Measurements from ENCODE around the gene SYTL2. TPM values are rescaled to one million over a fixed set of nuclear protein-coding genes. Genes with fewer than 3 reads are reported as not detected.

The SYTL2 gene
- total RNA-seq, 1 experiment from 2014 or later = 5.2 TPM

DNA sequence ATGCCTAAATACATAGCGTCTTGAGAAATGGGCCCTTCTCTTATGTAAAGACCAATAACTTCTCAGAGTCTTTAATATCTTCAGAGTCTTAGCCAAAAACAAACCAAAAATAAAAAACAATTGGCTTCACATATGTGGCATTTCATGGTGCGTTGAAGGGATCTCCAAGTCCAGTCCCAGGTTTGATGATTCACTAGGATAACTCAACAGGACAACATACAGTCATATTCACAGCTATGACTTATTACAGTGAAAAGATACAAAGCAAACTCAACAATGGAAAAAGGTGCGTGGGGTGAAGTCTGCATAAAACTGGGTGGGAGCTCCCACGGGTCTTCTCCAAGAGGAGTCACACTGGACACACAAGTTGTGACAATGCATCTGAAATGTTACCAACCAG is 12.6 kb downstream of the SYTL2 start:
- DNase-seq = no peak
- no peak overlapping the region for H3K4me3 Mint-ChIP-seq
- Histone ChIP-seq H4K20me1 (ENCODE audit: control insufficient read depth, insufficient read depth, insufficient read length) (no peaks in the 10 kb centered on the region), H2AK5ac (ENCODE audit: insufficient read length, low read length) (no peak overlapping the region), H3K4me1 (ENCODE audit: insufficient read depth, low read length) (no peaks in the 10 kb centered on the region; the same call in 1 of the 2 replicates), H2BK12ac (ENCODE audit: insufficient read length, low read depth, low read length) (no peak overlapping the region), H3K79me1 (ENCODE audit: insufficient read depth, low read depth, low read length, poor library complexity, severe bottlenecking) (no peaks in the 10 kb centered on the region), H3K14ac (ENCODE audit: insufficient read depth, low read length) (no peak overlapping the region), H2BK15ac (ENCODE audit: low read depth, low read length) (no peak overlapping the region), H3K79me2 (ENCODE audit: insufficient read depth, low read length) (no peaks in the 10 kb centered on the region; the same call in 1 of the 2 replicates), H3K18ac (ENCODE audit: insufficient read length, low read depth, low read length) (no peak overlapping the region), H4K91ac (ENCODE audit: insufficient read length, low read depth, low read length) (no peak overlapping the region), H3K27me3 (ENCODE audit: insufficient read depth, low read length) (no peaks in the 10 kb centered on the region), H2AFZ (ENCODE audit: low read length) (no peak overlapping the region), H2BK20ac (ENCODE audit: low read depth, low read length, poor library complexity, severe bottlenecking) (no peak overlapping the region), H3K4ac (ENCODE audit: low read depth, low read length) (no peak overlapping the region), H3K23ac (ENCODE audit: insufficient read length, low read depth, low read length) (no peak overlapping the region), H3K9ac (ENCODE audit: extremely low read depth, insufficient read length, low read length) (no peak overlapping the region), H3K4me2 (ENCODE audit: insufficient read depth, insufficient read length, low read length) (no peak overlapping the region), H4K5ac (ENCODE audit: insufficient read length, low read depth, low read length) (no peak overlapping the region), H3K56ac (ENCODE audit: insufficient read length, low read depth, low read length) (no peak overlapping the region), H2BK5ac (ENCODE audit: insufficient read length, low read length) (no peak overlapping the region), H3T11ph (ENCODE audit: low read length) (no peak overlapping the region), H3K27ac (ENCODE audit: insufficient read length, low read depth, low read length) (no peak overlapping the region), H3K9me3 (ENCODE audit: control insufficient read depth, low read depth, low read length) (no peaks in the 10 kb centered on the region), H4K8ac (replicated peaks; ENCODE audit: insufficient read length, low read depth, low read length) (no peak overlapping the region), H2BK120ac (ENCODE audit: low read depth, low read length, poor library complexity, severe bottlenecking) (no peak overlapping the region), H3K23me2 (ENCODE audit: insufficient read length, low read depth, low read length, poor library complexity, severe bottlenecking) (no peaks in the 10 kb centered on the region)
- H3K9me3 Mint-ChIP-seq = peaks cover 0 to 3% of the 10 kb centered on the region in 2 experiments; a peak in 1 of 5 replicates
- H3K27ac Mint-ChIP-seq = no peak overlapping the region
- H3K27me3 Mint-ChIP-seq (ENCODE audit: low read depth) = peaks cover 2% of the 10 kb centered on the region; the same call in 1 of the 2 replicates
- TF ChIP-seq, protein P1, sequence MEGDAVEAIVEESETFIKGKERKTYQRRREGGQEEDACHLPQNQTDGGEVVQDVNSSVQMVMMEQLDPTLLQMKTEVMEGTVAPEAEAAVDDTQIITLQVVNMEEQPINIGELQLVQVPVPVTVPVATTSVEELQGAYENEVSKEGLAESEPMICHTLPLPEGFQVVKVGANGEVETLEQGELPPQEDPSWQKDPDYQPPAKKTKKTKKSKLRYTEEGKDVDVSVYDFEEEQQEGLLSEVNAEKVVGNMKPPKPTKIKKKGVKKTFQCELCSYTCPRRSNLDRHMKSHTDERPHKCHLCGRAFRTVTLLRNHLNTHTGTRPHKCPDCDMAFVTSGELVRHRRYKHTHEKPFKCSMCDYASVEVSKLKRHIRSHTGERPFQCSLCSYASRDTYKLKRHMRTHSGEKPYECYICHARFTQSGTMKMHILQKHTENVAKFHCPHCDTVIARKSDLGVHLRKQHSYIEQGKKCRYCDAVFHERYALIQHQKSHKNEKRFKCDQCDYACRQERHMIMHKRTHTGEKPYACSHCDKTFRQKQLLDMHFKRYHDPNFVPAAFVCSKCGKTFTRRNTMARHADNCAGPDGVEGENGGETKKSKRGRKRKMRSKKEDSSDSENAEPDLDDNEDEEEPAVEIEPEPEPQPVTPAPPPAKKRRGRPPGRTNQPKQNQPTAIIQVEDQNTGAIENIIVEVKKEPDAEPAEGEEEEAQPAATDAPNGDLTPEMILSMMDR (conservative IDR thresholded peaks at IDR 0.05) = no peak
- no peaks in the 10 kb centered on the region for H3K36me3 Mint-ChIP-seq (ENCODE audit: insufficient read depth in 1 of 3, low read depth in 3 of 3)
- WGBS (ENCODE audit: extremely low coverage, insufficient read length, low lambda C conversion rate) = no CpG with 5 or more reads among the region's 4 CpGs
- H3K4me1 Mint-ChIP-seq = no peaks in the 10 kb centered on the region
